Fibroblast of pulmonary artery (primary cell): ENCODE data around the gene ITPR3.

ENCODE experiments used
- DNase-seq: peaks from one replicate; pipeline ENCODE4 v3.0.0-alpha.2; 2010; ENCODE audit warnings: low read depth
- H3K4me3 ChIP-seq: replicated peaks from 2 replicates; pipeline ENCODE4 v1.5.1; 2011; ENCODE audit warnings: low read depth, mild to moderate bottlenecking, control low read depth, low read length, moderate library complexity
- TF ChIP-seq, protein P1 (sequence below): IDR thresholded peaks from 2 replicates; pipeline ENCODE4 v1.5.1; 2011; ENCODE audit warnings: mild to moderate bottlenecking, control low read depth, low read length, inconsistent platforms; ENCODE audit errors: missing control alignments

ITPR3 gene

GRCh38 chr6:33620856-33621710, at the start of gene ITPR3:
TSS of gene ITPR3 (plus strand) at chr6:33621322. CDS start at chr6:33621603, 281 bp downstream.
- DNase-seq, result no peak
- TF ChIP-seq, protein P1, sequence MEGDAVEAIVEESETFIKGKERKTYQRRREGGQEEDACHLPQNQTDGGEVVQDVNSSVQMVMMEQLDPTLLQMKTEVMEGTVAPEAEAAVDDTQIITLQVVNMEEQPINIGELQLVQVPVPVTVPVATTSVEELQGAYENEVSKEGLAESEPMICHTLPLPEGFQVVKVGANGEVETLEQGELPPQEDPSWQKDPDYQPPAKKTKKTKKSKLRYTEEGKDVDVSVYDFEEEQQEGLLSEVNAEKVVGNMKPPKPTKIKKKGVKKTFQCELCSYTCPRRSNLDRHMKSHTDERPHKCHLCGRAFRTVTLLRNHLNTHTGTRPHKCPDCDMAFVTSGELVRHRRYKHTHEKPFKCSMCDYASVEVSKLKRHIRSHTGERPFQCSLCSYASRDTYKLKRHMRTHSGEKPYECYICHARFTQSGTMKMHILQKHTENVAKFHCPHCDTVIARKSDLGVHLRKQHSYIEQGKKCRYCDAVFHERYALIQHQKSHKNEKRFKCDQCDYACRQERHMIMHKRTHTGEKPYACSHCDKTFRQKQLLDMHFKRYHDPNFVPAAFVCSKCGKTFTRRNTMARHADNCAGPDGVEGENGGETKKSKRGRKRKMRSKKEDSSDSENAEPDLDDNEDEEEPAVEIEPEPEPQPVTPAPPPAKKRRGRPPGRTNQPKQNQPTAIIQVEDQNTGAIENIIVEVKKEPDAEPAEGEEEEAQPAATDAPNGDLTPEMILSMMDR, result no peak
- peak within 1 kb of the TSS; percentile 63 for H3K4me3 ChIP-seq

DNA sequence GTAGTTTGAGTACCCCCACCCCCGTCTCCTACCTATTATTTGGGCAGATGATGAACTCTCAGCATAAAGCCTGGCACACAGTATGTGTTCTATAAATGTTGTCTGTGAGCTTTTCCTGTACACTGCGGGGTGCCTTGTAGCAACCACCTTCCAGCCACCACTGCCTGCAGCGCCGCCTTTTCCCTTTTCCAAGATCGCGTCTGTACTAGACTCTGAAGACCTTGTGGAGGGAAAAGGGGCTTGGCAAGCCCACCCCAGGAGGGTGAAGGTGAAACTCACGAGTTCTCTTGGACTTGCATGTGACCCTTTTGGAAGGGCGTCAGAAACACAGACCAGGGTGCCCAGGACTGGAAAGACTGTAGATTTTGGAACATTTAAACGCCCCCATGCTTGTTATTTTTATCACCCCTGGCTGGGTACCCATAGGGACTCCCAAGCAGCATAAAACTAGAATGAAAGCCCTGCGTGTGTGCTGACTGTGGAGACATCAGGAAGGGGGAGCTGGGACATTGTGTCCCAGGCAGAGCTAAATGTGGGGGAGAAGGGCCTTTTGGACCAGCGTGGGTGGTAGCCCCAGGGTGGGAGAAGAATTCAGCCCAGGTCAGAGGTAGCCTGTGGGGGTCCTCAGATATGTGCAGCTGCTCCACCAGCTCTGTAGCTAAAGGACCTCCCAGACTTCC, 49.3 kb upstream of the ITPR3 start:
- TF ChIP-seq, protein P1, result no peak
- DNase-seq, result no peak
- H3K4me3 ChIP-seq, result peak overlapping the region; percentile 69

- H3K4me3 ChIP-seq, result no peak overlapping the region
- DNase-seq, result no peak
- TF ChIP-seq, protein P1, result no peak
These were observed 45.9 kb upstream of the ITPR3 start for GRCh38 chr6:33575211-33575610.

DNA sequence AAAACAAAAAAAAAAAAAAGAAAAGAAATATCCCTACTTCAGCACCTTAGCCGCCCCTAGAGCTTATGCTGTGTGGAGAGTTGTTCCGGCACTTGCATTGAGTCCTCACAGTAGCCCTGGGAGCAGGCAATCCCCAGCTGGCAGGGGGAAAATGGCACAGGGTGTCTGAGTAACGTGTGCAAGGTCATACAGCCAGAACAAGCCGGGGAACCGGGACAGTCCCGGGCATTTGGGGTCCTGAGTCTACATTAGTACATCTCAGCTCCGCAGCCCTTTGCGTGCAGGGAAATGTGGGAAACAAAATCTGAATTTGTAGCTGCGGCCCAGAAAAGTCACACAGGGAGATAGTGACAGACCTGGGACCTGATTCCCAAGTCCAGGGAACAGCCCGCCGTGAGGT, 44.5 kb upstream of the ITPR3 start:
- H3K4me3 ChIP-seq, result no peak overlapping the region
- TF ChIP-seq, protein P1, result no peak
- DNase-seq, result no peak

DNA sequence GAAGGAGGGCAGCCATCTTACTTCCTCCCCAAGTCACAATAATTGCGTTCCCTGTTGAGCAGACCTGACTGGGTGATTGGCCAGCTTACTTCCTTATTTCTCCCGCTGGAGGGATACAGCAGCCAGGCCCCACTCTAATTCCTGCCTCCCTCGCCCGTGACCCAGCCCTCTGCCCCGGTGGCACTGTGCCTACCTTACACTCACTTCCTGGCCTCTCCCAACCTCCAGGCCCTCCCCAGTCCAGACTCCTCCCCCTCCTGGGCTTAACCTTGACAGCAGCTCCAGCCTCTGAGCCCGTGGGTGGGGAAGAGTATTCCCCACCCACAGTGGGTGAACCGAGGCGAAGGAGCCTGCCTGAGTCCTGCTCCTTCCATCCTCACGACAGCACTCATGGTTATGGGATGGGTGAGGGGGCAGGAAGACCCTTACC, 44.0 kb upstream of the ITPR3 start:
- H3K4me3 ChIP-seq, result no peak overlapping the region
- no peak for DNase-seq

DNA sequence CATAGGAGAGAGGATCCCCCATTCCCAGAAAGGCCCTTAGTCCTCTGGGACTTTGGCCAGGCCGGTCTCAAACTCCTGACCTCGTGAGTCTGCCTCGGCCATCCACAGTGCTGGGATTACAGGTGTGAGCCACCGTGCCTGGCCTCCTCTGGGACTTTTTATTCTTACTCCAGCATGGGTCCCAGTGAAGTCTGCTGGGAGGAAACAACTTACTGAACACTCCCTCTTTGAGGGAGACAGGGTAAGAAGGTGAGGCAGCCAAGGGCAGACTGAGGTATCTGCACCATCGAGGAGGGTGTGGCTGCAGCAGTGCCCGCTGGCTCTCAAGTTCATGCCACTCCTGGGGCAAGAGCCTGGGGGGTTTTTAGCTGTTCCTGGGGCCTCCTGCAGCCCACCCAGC, 43.4 kb upstream of the ITPR3 start:
- TF ChIP-seq, protein P1, result no peak
- DNase-seq, result no peak
- H3K4me3 ChIP-seq, result no peak overlapping the region

More for the DNA sequence above, 44.0 kb upstream of the ITPR3 start:
- TF ChIP-seq, protein P1, result no peak

- H3K4me3 ChIP-seq, result no peak overlapping the region
- no peak for DNase-seq
- TF ChIP-seq, protein P1, result no peak
These were observed 43.0 kb upstream of the ITPR3 start for GRCh38 chr6:33578164-33578563.
